HG03064 (cell line): ENCODE results near the gene SPECC1.
"Not testable (repeated sequence)": the region's sequence is repeated elsewhere in the genome, so short reads cannot be mapped to it uniquely, and the experiment has no call there.

Experiments
- ATAC-seq: cut with Tn5 transposase; IDR thresholded peaks from one replicate; pipeline ENCODE4 v1.9.1; 2021; ENCODE audit warnings: low read depth; ENCODE audit not compliant: unreplicated experiment

The SPECC1 gene

GRCh38 chr17:20226814-20227482, 217.8 kb downstream of the SPECC1 start:
- ATAC-seq, result no peak

DNA sequence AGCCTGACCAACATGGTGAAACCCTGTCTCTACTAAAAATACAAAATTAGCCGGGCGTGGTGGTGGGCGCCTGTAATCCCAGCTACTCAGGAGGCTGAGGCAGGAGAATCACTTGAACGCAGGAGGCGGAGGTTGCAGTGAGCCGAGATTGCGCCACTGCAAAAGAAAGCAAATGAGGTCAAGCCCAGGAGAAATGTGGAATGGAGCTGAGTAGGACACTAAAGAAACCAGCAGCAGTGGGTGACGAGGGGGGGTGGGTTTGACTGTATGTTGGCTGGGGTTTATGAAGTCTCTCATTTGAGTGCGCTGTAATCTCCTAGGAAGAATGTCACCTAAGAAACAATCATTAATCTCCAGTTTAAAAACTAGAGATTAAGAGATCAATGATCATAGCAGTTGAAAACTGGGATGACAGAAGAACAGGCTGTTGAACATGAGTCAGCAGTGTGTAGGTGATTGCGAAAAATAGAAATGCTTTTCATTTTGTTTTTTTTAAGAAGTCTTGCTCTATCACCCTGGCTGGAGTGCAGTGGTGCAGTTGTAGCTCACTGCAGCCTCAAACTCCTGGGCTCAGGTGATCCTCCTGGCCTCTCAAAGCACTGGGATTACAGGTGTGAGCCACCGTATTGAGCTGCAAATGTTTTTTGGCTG, 218.7 kb downstream of the SPECC1 start:
- ATAC-seq, result not testable (repeated sequence)

DNA sequence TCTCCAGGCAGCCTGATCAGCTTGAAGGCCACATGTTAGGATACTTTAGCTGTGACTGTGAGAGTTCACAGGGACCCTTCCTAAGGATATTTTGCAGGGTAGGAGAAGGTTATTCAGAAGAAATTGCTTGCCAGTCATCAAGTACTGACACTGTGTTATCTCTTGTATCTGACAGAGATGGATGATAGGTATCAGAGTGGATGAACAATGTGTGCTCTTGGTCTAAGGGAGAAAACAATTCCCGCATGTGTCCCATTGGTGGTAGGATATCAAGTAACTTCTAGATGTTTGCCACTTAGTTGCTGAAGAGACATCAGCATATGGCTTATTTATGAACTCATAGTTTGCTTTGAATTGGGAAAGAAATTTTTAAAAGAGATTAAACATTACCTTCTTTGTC, 219.3 kb downstream of the SPECC1 start:
- ATAC-seq, result no peak

DNA sequence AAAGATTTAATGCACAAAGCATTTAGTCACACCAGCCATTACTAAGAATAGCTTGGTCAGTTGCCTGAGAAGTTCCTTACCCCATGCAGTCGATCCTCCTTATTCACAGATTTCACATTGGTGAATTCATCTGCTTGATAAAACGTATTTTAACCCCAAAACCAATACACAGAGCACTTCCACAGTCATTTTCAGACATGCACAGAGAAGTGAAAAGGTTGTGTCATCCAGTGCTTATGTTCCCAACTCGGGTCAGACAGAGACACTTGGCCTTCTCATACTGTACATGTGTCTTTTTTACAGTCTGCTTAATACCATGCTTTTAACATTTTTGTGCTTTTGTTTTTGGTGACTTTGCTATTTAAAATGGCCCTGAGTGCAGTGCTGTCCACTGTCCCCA, 219.7 kb downstream of the SPECC1 start:
- ATAC-seq, result no peak

DNA sequence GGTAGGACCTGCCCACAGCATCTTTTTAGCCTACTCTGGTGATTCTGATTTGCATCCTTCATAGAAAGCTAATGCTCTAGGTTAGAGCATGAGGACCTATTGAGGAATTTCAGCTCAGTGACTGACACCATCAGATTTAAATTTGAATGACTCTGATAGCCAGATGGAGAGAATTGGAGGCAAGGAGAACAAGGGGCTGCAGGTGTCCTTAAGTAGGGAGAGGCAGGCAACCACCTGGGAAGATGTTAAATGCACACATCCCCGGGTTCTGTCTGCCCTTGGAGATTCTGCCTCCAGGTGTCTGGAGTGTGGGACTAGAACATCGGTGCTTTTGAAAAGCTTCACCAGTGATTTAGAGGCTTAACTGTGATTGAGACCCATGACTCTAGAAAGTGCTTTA, 221.8 kb downstream of the SPECC1 start:
- no peak for ATAC-seq

DNA sequence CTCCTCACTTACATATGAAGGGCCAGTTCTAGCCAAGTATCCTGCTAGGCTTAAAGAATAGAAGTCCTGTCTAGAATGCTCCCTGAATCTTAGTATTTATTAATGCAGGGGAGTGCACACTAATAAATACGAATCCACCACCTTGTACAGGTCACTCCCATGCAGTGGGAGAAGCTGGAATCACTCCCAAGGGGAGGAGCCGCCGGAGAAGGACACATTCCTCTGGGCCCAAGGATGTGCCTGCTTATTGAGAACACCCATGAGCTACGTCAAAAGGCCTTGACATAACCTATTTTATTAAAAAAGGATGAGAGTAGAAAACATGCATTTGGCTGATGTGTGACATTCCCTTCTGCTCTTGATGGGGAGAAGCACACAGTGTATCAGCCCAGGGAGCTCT, 223.5 kb downstream of the SPECC1 start:
- ATAC-seq, result no peak

GRCh38 chr17:20234276-20234675, 225.1 kb downstream of the SPECC1 start:
- ATAC-seq, result no peak

- ATAC-seq, result no peak
Measured at GRCh38 chr17:20235747-20236146, 226.6 kb downstream of the SPECC1 start.

DNA sequence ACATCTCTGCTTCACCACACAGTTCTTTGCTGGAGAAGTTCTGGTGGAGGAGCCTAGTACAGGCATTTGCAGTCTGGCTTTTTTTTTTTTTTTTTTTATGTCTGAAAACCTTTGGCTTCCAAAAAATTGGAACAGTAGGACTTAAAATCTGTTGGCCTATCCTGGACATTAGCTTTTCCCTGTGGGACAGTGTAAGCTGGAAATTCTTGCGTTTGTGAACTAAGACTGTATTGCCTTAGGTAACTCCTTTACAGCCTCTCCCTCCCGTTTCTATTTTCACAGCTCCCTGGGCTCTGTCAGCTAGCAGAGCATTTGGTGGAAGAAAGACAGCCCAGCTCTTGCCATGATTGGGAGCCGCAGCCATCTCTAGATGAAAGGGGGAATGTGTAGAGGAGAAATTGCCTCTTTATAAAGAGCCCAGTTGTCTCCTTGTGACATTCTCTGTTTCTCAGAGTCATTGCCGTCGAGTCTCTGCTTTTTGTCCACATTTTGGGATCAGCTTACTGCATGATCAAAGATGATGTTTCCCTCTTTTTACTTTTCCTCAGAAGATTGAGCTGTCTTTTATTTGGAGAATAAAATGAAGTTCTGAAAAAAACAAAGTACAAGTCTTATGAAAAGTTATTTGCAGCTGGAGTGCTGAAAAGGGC, 227.5 kb downstream of the SPECC1 start:
- ATAC-seq, result no peak

- ATAC-seq, result not testable (repeated sequence)
Measured at GRCh38 chr17:20239776-20240175, 230.6 kb downstream of the SPECC1 start.

GRCh38 chr17:20241855-20242254, 232.7 kb downstream of the SPECC1 start:
- no peak for ATAC-seq

GRCh38 chr17:20242271-20242670, 233.1 kb downstream of the SPECC1 start:
- no peak for ATAC-seq

- no peak for ATAC-seq
Measured at GRCh38 chr17:20243524-20243923, 234.4 kb downstream of the SPECC1 start.

GRCh38 chr17:20244671-20245070, 235.5 kb downstream of the SPECC1 start:
- no peak for ATAC-seq

- no peak for ATAC-seq
Measured at GRCh38 chr17:20246692-20247091, 237.5 kb downstream of the SPECC1 start.

DNA sequence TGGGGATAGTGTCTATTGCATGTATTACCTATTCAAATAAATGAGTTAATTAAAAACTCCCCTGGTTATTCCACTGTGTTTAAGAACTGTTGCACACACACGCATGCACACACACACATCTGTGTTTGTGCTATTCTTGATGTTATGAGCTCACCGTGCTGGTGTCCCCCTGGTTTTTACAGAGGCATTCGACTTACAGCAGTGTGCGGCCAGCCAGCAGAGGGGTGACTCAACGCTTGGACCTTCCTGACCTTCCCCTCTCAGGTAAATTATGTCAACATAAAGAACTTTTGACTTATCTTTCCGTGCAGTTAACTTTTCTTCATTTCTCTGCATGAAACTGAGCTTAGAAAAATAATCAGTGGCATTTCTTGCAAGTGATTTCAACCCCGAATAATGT, 244.2 kb downstream of the SPECC1 start:
- no peak for ATAC-seq

DNA sequence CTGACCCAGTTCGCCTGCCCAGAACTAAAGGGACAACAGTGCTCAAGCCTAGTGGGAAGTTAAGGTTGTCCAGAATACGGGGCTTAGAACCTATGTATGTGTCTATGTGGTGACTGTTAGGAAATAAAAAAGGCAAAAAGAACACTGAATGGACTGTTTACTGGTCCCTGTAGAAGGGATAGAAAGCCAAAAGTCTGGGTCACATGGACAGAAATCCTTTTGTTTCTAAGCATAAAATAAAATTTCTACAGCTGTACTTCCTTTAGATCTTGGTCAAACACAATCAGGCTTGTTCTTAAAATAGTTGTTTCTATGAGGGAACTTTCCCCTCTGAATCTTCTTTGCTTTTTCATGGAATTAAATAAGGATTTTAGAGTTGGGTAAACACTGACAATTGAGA, 245.4 kb downstream of the SPECC1 start:
- no peak for ATAC-seq

DNA sequence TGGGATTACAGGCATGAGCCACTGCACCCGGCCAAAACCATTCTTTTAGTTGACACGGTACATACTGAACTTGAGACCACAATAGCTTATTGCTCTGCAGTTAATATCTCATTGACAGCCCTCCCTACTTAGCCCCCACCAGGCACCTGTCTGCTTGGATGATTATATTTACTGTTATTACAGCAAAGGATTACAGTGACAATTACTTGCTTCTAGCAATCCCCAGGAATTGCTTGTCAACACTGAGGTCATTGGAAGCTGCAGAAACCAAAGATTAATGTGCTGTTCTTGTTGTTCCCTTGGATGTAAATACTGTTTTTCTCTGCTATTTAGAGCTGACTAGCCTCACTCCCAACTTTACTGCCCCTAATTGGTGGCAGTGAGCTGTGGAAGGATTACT, 247.0 kb downstream of the SPECC1 start:
- no peak for ATAC-seq

DNA sequence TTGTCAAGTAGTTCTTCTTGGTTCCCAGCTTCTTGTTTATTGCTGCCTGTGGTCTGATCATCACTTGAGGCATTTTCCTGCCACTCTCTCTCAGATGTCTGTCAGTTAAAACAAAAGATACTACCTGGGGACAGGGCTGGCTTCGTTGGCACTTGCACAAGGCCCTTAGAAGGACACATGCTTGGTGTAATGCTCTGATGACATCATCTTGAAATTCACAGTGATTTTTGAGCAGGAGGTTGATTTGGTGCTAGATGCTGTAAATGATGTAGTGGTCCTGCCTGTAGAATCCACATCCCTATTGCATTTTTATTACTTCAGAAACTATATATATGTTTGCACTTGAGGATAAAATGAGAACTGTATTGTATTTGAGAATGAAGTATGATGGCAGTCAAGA, 247.8 kb downstream of the SPECC1 start:
- ATAC-seq, result no peak

- no peak for ATAC-seq
Measured at GRCh38 chr17:20257798-20258197, 248.6 kb downstream of the SPECC1 start.

GRCh38 chr17:20259668-20260067, 250.5 kb downstream of the SPECC1 start:
- ATAC-seq, result no peak

GRCh38 chr17:20260268-20260667, 251.1 kb downstream of the SPECC1 start:
- no peak for ATAC-seq
